GM12878 (cell line): ENCODE results near the gene GNG12. TPM values are rescaled to one million over a fixed set of nuclear protein-coding genes. Genes with fewer than 3 reads are reported as not detected.

Source experiments
- ATAC-seq: fragments of 200-7000 bp; cut with Tn5 transposase; 3 replicates; pipeline ENCODE4 v1.9.1; 2020; ENCODE audit warnings: mild to moderate bottlenecking, moderate library complexity
- BruUV-seq: library from RNA; stranded (reverse); fragments of 400-500 nt; replicated peaks from 2 replicates; lab custom pipeline; 2021; lab: Mats Ljungman, UMichigan
- CTCF ChIA-PET: fragments of 300-600 bp; sonication (Branson Sonifier 250); formaldehyde crosslinking; extraction: SDS; loops from one replicate; lab custom pipeline; 2021; ENCODE audit warnings: inconsistent platforms; lab: Yijun Ruan, JAX
- POLR2A ChIA-PET: fragments of 350-600 bp; formaldehyde crosslinking; extraction: SDS; loops from one replicate; lab custom pipeline; 2021; ENCODE audit warnings: inconsistent platforms; lab: Charles Lee
- RAD21 ChIA-PET: fragments of 300-600 bp; sonication (Branson Sonifier 250); formaldehyde crosslinking; loops from one replicate; lab custom pipeline; 2023; ENCODE audit warnings: antibody characterized with exemption; ENCODE audit not compliant: unreplicated experiment; lab: Charles Lee
- SMC1A ChIA-PET: fragments of 300-600 bp; sonication (Branson Sonifier 250); formaldehyde crosslinking; loops from one replicate; lab custom pipeline; 2023; ENCODE audit not compliant: unreplicated experiment, uncharacterized antibody; lab: Charles Lee
- DNase-seq: peaks from one replicate; pipeline ENCODE4 v3.0.0-alpha.2; 2011; ENCODE audit warnings: low read depth, low spot score
- FAIRE-seq: peaks from 3 replicates; lab custom pipeline; 2011; peaks lifted over from hg19 to GRCh38; lab: Jason Lieb, UNC
- H2AFZ ChIP-seq: 2 replicates; pipeline ENCODE4 v1.6.0; 2011; ENCODE audit warnings: low read depth, low read length, control low read depth; ENCODE audit not compliant: control insufficient read depth
- H3K27ac ChIP-seq: 2 replicates; pipeline ENCODE4 v1.5.1; 2011; ENCODE audit warnings: control low read depth; ENCODE audit not compliant: control insufficient read depth, insufficient read depth
- H3K27me3 ChIP-seq, 2 experiments: replicated peaks in 1 of 2; 2 replicates each; pipeline versions ENCODE4 v1.6.0 to v1.6.1; 2011; ENCODE audit warnings: low read length in 1 of 2; ENCODE audit not compliant: control insufficient read depth in 2 of 2, insufficient read depth in 2 of 2
- H3K36me3 ChIP-seq, 2 experiments: 2 replicates each; pipeline ENCODE4 v1.5.1; 2011; ENCODE audit warnings: low read length in 1 of 2; ENCODE audit not compliant: control insufficient read depth in 2 of 2, insufficient read depth in 2 of 2
- H3K4me1 ChIP-seq: 2 replicates; pipeline ENCODE4 v1.6.1; 2011; ENCODE audit warnings: mild to moderate bottlenecking, low read length, moderate library complexity, mixed read lengths; ENCODE audit not compliant: control insufficient read depth, insufficient read depth
- H3K4me2 ChIP-seq: 2 replicates; pipeline ENCODE4 v1.6.0; 2011; ENCODE audit warnings: control low read depth; ENCODE audit not compliant: control insufficient read depth, insufficient read depth
- H3K4me3 ChIP-seq: fragments of 200-600 bp; sonication (generic); 2 replicates; pipeline ENCODE4 v1.5.1; 2016
- H3K79me2 ChIP-seq: 2 replicates; pipeline ENCODE4 v1.6.0; 2011; ENCODE audit warnings: low read length; ENCODE audit not compliant: control insufficient read depth, insufficient read depth
- H3K9ac ChIP-seq: 2 replicates; pipeline ENCODE4 v1.8.0; 2011; ENCODE audit warnings: low read length, control low read depth, mixed read lengths; ENCODE audit not compliant: control insufficient read depth, insufficient read depth
- H3K9me3 ChIP-seq: replicated peaks from 3 replicates; pipeline ENCODE4 v1.5.1; 2011; ENCODE audit warnings: mild to moderate bottlenecking, low read length; ENCODE audit not compliant: control insufficient read depth, insufficient read depth
- H4K20me1 ChIP-seq: 2 replicates; pipeline ENCODE4 v1.6.0; 2011; ENCODE audit not compliant: control insufficient read depth, insufficient read depth
- BCL3 ChIP-seq: IDR thresholded peaks from 2 replicates; pipeline ENCODE4 v1.6.1; 2011; ENCODE audit warnings: borderline replicate concordance, low read depth, mild to moderate bottlenecking, moderate library complexity, low read length; ENCODE audit not compliant: insufficient read depth, poor library complexity, severe bottlenecking
- BRCA1 ChIP-seq: IDR thresholded peaks from 2 replicates; pipeline ENCODE4 v1.6.1; 2011; ENCODE audit warnings: low read depth, low read length, improper control_type of control experiment
- EP300 ChIP-seq, 2 experiments: fragments of 150-350 bp in 1 of 2; IDR thresholded peaks; 2 replicates each; pipeline ENCODE4 v1.6.1; 2011 to 2012; ENCODE audit warnings: low read depth in 2 of 2, low read length in 2 of 2, borderline replicate concordance in 1 of 2, improper control_type of control experiment in 1 of 2, inconsistent platforms in 1 of 2; ENCODE audit not compliant: control insufficient read depth in 1 of 2
- IRF5 ChIP-seq: fragments of 450-650 bp; IDR thresholded peaks from 2 replicates; pipeline ENCODE4 v1.6.1; 2017; ENCODE audit warnings: borderline replicate concordance
- KDM1A ChIP-seq: fragments of 200-600 bp; sonication (generic); IDR thresholded peaks from 2 replicates; pipeline ENCODE4 v1.6.1; 2016; ENCODE audit warnings: borderline replicate concordance
- MYC ChIP-seq: IDR thresholded peaks from 2 replicates; pipeline ENCODE4 v1.6.1; 2011; ENCODE audit warnings: mild to moderate bottlenecking, low read length, moderate library complexity, inconsistent platforms; ENCODE audit not compliant: insufficient read depth, insufficient replicate concordance, insufficient read length, severe bottlenecking
- PBX3 ChIP-seq: IDR thresholded peaks from 2 replicates; pipeline ENCODE4 v1.6.1; 2011; ENCODE audit warnings: mild to moderate bottlenecking, low read depth, low read length, moderate library complexity; ENCODE audit not compliant: insufficient replicate concordance
- POLR2A ChIP-seq: IDR thresholded peaks from 2 replicates; pipeline ENCODE4 v1.6.1; 2011; ENCODE audit warnings: low read depth, mild to moderate bottlenecking, low read length
- POU2F2 ChIP-seq: IDR thresholded peaks from 3 replicates; pipeline ENCODE4 v1.6.1; 2011; ENCODE audit warnings: low read depth, mild to moderate bottlenecking, low read length, borderline replicate concordance
- RAD21 ChIP-seq: IDR thresholded peaks from 2 replicates; pipeline ENCODE4 v1.6.1; 2011; ENCODE audit warnings: mild to moderate bottlenecking, low read depth, low read length, moderate library complexity; ENCODE audit not compliant: insufficient read depth
- RELB ChIP-seq: fragments of 450-650 bp; IDR thresholded peaks from 2 replicates; pipeline ENCODE4 v1.6.1; 2017; ENCODE audit warnings: low read depth, mild to moderate bottlenecking, moderate library complexity
- ZBTB40 ChIP-seq: fragments of 450-650 bp; IDR thresholded peaks from 2 replicates; pipeline ENCODE4 v1.6.1; 2016; ENCODE audit warnings: mild to moderate bottlenecking, moderate library complexity, borderline replicate concordance
- WGBS: methylation state at CpG from one replicate; pipeline ENCODE4 v1.1.6; 2016; ENCODE audit warnings: low lambda C conversion rate; ENCODE audit not compliant: insufficient replicate concordance, insufficient coverage; ENCODE audit errors: missing lambda C conversion rate; 5-methylcytosine and 5-hydroxymethylcytosine counted together
- in situ Hi-C: fragments of 300-500 bp; cut with MboI; formaldehyde crosslinking; loops from 9 replicates; pipeline ENCODE4 v1.14.3; 2018; ENCODE audit warnings: mixed read lengths
- intact Hi-C: fragments of 100-400 bp; cut with micrococcal nuclease; formaldehyde crosslinking; loops from one replicate; pipeline ENCODE4 v1.14.2; 2022; ENCODE audit not compliant: unreplicated experiment
- polyA plus RNA-seq, 11 experiments: library from polyadenylated mRNA; depleted of rRNA in 4 of 11; unstranded in 6 of 11; stranded (reverse) in 5 of 11; fragments of >200 nt; fragmentation: Nextera tagmentation in 4 of 11; fragmentation: Illumina TruSeq in 1 of 11; extraction: Ambion mirVana in 4 of 11; extraction: Trizol in 1 of 11; gene quantifications; 1 replicate in 1 of 11; 2 replicates in 10 of 11; pipeline versions ENCODE4 v1.2.1 to v1.2.3, GENCODE V29; 2011 to 2016; ENCODE audit warnings: inconsistent platforms in 2 of 11, missing spikeins in 2 of 11, low read depth in 1 of 11
- total RNA-seq, 4 experiments: library from RNA; depleted of rRNA in 3 of 4; stranded (reverse); fragments of >200 nt in 3 of 4; fragmentation: Illumina TruSeq in 1 of 4; extraction: Trizol in 1 of 4; gene quantifications; 2 replicates each; pipeline versions ENCODE4 v1.2.1 to v1.2.3, GENCODE V29; 2013 to 2021

GNG12 gene
- total and polyA plus RNA-seq, 10 of the 15 experiments (the other 5 are each of a cell fraction or from before 2014, with no cell fraction given), result 0.22 to 32.8 (median 0.35) TPM

GRCh38 chr1:67825591-67825990 lies 7.7 kb downstream of the GNG12 start:
- peaks cover 0 to 3% of the 10 kb centered on the region in 2 experiments; a peak in 1 of 4 replicates for H3K27me3 ChIP-seq
- no peak overlapping the region for H3K4me2 ChIP-seq
- no peaks in the 10 kb centered on the region for H3K36me3 ChIP-seq
- RAD21 ChIA-PET, result interaction anchor here (2.4 to 15.4 kb wide), 2 partner anchors 23 to 57 kb away, joined by 9 to 320 read pairs; no protein-coding TSS in a partner anchor
- intact Hi-C loops (no loop called here), in situ Hi-C loops (no loop called here)
- DNase-seq (no peak), ATAC-seq (no peak), FAIRE-seq (no peak)
- H3K9me3 ChIP-seq, result no peaks in the 10 kb centered on the region
- H3K4me3 ChIP-seq, result no peak overlapping the region
- WGBS, result 24% methylated on average over 4 of the region's 4 CpGs
- BruUV-seq, result no TSS peak
- H3K27ac ChIP-seq, result no peak overlapping the region
- CTCF ChIA-PET, result interaction anchor here (1.1 to 16.7 kb wide), 3 partner anchors 9 to 57 kb away, joined by 3 to 298 read pairs (median 11); no protein-coding TSS in a partner anchor
- no peaks in the 10 kb centered on the region for H3K79me2 ChIP-seq
- SMC1A ChIA-PET, result interaction anchor here (1.4 to 47.8 kb wide), 4 partner anchors 10 to 65 kb away, joined by 3 to 1058 read pairs (median 21); no protein-coding TSS in a partner anchor
- no peaks in the 10 kb centered on the region for H4K20me1 ChIP-seq
- H2AFZ ChIP-seq, result no peak overlapping the region
- POLR2A ChIA-PET, result interaction anchor here (2.0 kb wide), 1 partner anchor 37 kb away, joined by 5 read pairs; no protein-coding TSS in a partner anchor
- H3K4me1 ChIP-seq, result no peaks in the 10 kb centered on the region
- H3K9ac ChIP-seq, result no peak overlapping the region
- no peak for TF ChIP-seq BCL3
- TF ChIP-seq ZBTB40, result no peak
- no peak for TF ChIP-seq POLR2A
- TF ChIP-seq RELB, result no peak
- no peak for TF ChIP-seq KDM1A
- TF ChIP-seq POU2F2, result no peak
- TF ChIP-seq MYC, result no peak
- TF ChIP-seq RAD21, result no peak
- no peak for TF ChIP-seq BRCA1
- TF ChIP-seq EP300 (IDR thresholded peaks at IDR 0.05; ENCODE audit: borderline replicate concordance in 1 of 2, control insufficient read depth in 1 of 2, low read depth in 2 of 2, low read length in 2 of 2), result no peak
- no peak for TF ChIP-seq PBX3
- no peak for TF ChIP-seq IRF5
